GM06990 (cell line): ENCODE data around the gene NDRG4.

Experiments used
- DNase-seq: peaks from one replicate; pipeline ENCODE4 v3.0.0-alpha.2; 2011; ENCODE audit not compliant: insufficient read length; ENCODE audit errors: extremely low read depth
- H3K27me3 ChIP-seq: replicated peaks from 2 replicates; pipeline ENCODE4 v1.6.0; 2011; ENCODE audit warnings: low read length; ENCODE audit not compliant: control insufficient read depth, insufficient read depth
- H3K36me3 ChIP-seq: 2 replicates; pipeline ENCODE4 v1.5.1; 2011; ENCODE audit warnings: low read length; ENCODE audit not compliant: control insufficient read depth, insufficient read depth
- H3K4me3 ChIP-seq: replicated peaks from 2 replicates; pipeline ENCODE4 v1.5.1; 2011; ENCODE audit warnings: low read depth, mild to moderate bottlenecking, control low read depth, low read length
- CTCF ChIP-seq: IDR thresholded peaks from 2 replicates; pipeline ENCODE4 v1.5.1; 2011; ENCODE audit warnings: low read length, control low read depth, mild to moderate bottlenecking, inconsistent platforms; ENCODE audit not compliant: insufficient read depth, poor library complexity, severe bottlenecking

NDRG4 gene

GRCh38 chr16:58502217-58502921 lies 2.4 kb downstream of the NDRG4 start:
- DNase-seq, result no peak
- Histone ChIP-seq H3K4me3 (no peak overlapping the region), H3K36me3 (no peaks in the 10 kb centered on the region), H3K27me3 (no peaks in the 10 kb centered on the region)
- no peak for TF ChIP-seq CTCF

- Histone ChIP-seq H3K27me3 (no peaks in the 10 kb centered on the region), H3K36me3 (no peaks in the 10 kb centered on the region), H3K4me3 (no peak overlapping the region)
- no peak for TF ChIP-seq CTCF
- DNase-seq, result no peak
Observed at GRCh38 chr16:58503166-58503862, 3.4 kb downstream of the NDRG4 start.

DNA sequence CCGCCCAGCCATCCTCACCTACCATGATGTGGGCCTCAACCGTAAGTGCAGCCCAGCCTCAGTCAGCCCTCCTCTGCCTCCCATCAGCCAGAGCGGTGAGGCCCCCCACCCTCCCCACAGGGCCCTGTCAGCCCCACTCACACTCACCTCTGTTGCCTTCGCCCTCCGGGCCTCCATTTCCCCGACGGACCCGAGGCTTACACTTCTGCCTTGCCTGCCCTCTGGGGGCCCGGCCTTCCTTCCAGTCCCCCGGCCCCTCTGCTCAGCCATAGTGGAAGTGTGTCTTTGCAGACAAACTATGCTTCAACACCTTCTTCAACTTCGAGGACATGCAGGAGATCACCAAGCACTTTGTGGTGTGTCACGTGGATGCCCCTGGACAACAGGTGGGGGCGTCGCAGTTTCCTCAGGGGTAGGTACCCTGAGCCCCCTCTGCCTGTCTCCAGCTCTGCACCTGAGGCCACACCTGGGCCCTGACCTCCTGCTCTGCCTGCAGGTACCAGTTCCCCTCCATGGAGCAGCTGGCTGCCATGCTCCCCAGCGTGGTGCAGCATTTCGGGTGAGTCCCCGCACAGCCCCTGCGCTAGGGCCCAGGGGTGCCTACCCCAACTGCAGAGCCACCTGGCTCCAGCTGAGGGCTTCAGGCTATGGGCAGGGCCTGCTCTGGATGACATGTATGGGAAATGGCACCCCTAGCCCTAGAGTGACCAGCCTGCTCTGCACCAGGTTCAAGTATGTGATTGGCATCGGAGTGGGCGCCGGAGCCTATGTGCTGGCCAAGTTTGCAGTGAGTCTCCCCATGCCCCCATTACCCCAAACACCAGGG lies 4.1 kb downstream of the NDRG4 start:
- H3K36me3 ChIP-seq, result no peaks in the 10 kb centered on the region
- no peaks in the 10 kb centered on the region for H3K27me3 ChIP-seq
- no peak for TF ChIP-seq CTCF
- no peak for DNase-seq
- no peak overlapping the region for H3K4me3 ChIP-seq

- no peak for TF ChIP-seq CTCF
- Histone ChIP-seq H3K36me3 (no peaks in the 10 kb centered on the region), H3K4me3 (no peak overlapping the region), H3K27me3 (no peaks in the 10 kb centered on the region)
- no peak for DNase-seq
Observed at GRCh38 chr16:58506241-58507194, 6.6 kb downstream of the NDRG4 start.
